H9 (cell line): Measurements from ENCODE around the gene C6orf15. TPM values are rescaled to one million over a fixed set of nuclear protein-coding genes. Genes with fewer than 3 reads are reported as not detected.

Source experiments
- DNase-seq: peaks from one replicate; pipeline ENCODE4 v3.0.0-alpha.2; 2017
- H2AFZ ChIP-seq: one replicate; pipeline ENCODE4 v1.6.1; 2013; ENCODE audit warnings: mild to moderate bottlenecking, low read length, control low read depth, moderate library complexity
- H2AK5ac ChIP-seq: 2 replicates; pipeline ENCODE4 v1.6.1; 2013; ENCODE audit warnings: low read length, control low read depth, mixed read lengths; ENCODE audit not compliant: insufficient read length
- H2BK120ac ChIP-seq: one replicate; pipeline ENCODE4 v1.6.1; 2013; ENCODE audit warnings: low read depth, mild to moderate bottlenecking, low read length, control low read depth, inconsistent platforms; ENCODE audit not compliant: poor library complexity, severe bottlenecking
- H2BK12ac ChIP-seq: 2 replicates; pipeline ENCODE4 v1.6.1; 2013; ENCODE audit warnings: low read length, control low read depth, mixed read lengths, low read depth; ENCODE audit not compliant: insufficient read length
- H2BK15ac ChIP-seq: 2 replicates; pipeline ENCODE4 v1.6.1; 2013; ENCODE audit warnings: low read depth, low read length, control low read depth
- H2BK20ac ChIP-seq: one replicate; pipeline ENCODE4 v1.6.1; 2013; ENCODE audit warnings: low read depth, mild to moderate bottlenecking, low read length, control low read depth, inconsistent platforms; ENCODE audit not compliant: poor library complexity, severe bottlenecking
- H2BK5ac ChIP-seq: 2 replicates; pipeline ENCODE4 v1.6.1; 2013; ENCODE audit warnings: low read length, control low read depth, mixed read lengths; ENCODE audit not compliant: insufficient read length
- H3K14ac ChIP-seq: 2 replicates; pipeline ENCODE4 v1.6.1; 2013; ENCODE audit warnings: low read length, control low read depth; ENCODE audit not compliant: insufficient read depth
- H3K18ac ChIP-seq: 2 replicates; pipeline ENCODE4 v1.6.1; 2013; ENCODE audit warnings: low read depth, mild to moderate bottlenecking, mixed read lengths, low read length, control low read depth; ENCODE audit not compliant: insufficient read length
- H3K23ac ChIP-seq: 2 replicates; pipeline ENCODE4 v1.6.1; 2013; ENCODE audit warnings: low read length, control low read depth, mixed read lengths, low read depth; ENCODE audit not compliant: insufficient read length
- H3K23me2 ChIP-seq: 2 replicates; pipeline ENCODE4 v1.6.1; 2013; ENCODE audit warnings: low read depth, mild to moderate bottlenecking, mixed read lengths, low read length, control low read depth; ENCODE audit not compliant: insufficient read length, poor library complexity, severe bottlenecking
- H3K27ac ChIP-seq: 2 replicates; pipeline ENCODE4 v1.5.1; 2013; ENCODE audit warnings: low read length, control low read depth, mixed read lengths, low read depth; ENCODE audit not compliant: insufficient read length
- H3K27me3 ChIP-seq: 2 replicates; pipeline ENCODE4 v1.6.1; 2013; ENCODE audit warnings: low read length, control low read depth, inconsistent platforms; ENCODE audit not compliant: insufficient read depth
- H3K4ac ChIP-seq: 2 replicates; pipeline ENCODE4 v1.6.1; 2013; ENCODE audit warnings: low read depth, mild to moderate bottlenecking, control low read depth, inconsistent platforms, low read length, moderate library complexity
- H3K4me1 ChIP-seq: 2 replicates; pipeline ENCODE4 v1.6.1; 2013; ENCODE audit warnings: low read length, control low read depth, inconsistent platforms; ENCODE audit not compliant: insufficient read depth
- H3K4me2 ChIP-seq: 2 replicates; pipeline ENCODE4 v1.6.1; 2013; ENCODE audit warnings: low read length, control low read depth, mixed read lengths; ENCODE audit not compliant: insufficient read length, insufficient read depth
- H3K56ac ChIP-seq: 2 replicates; pipeline ENCODE4 v1.6.1; 2013; ENCODE audit warnings: low read depth, mild to moderate bottlenecking, mixed read lengths, low read length, control low read depth; ENCODE audit not compliant: insufficient read length
- H3K79me1 ChIP-seq: 2 replicates; pipeline ENCODE4 v1.6.1; 2013; ENCODE audit warnings: low read depth, mild to moderate bottlenecking, moderate library complexity, low read length, control low read depth, inconsistent platforms; ENCODE audit not compliant: insufficient read depth, poor library complexity, severe bottlenecking
- H3K79me2 ChIP-seq: 2 replicates; pipeline ENCODE4 v1.6.1; 2013; ENCODE audit warnings: low read length, control low read depth, inconsistent platforms; ENCODE audit not compliant: insufficient read depth
- H3K9ac ChIP-seq: 2 replicates; pipeline ENCODE4 v1.6.1; 2013; ENCODE audit warnings: low read length, control low read depth, mixed read lengths; ENCODE audit not compliant: insufficient read length; ENCODE audit errors: extremely low read depth
- H3K9me3 ChIP-seq: one replicate; pipeline ENCODE4 v1.6.1; 2013; ENCODE audit warnings: low read depth, low read length, inconsistent platforms; ENCODE audit not compliant: control insufficient read depth
- H3T11ph ChIP-seq: one replicate; pipeline ENCODE4 v1.6.1; 2013; ENCODE audit warnings: mild to moderate bottlenecking, low read length, control low read depth, inconsistent platforms
- H4K20me1 ChIP-seq: one replicate; pipeline ENCODE4 v1.6.1; 2013; ENCODE audit not compliant: control insufficient read depth, insufficient read length, insufficient read depth
- H4K5ac ChIP-seq: 2 replicates; pipeline ENCODE4 v1.6.1; 2013; ENCODE audit warnings: low read depth, mild to moderate bottlenecking, mixed read lengths, low read length, control low read depth; ENCODE audit not compliant: insufficient read length
- H4K8ac ChIP-seq: replicated peaks from 2 replicates; pipeline ENCODE4 v1.6.1; 2013; ENCODE audit warnings: low read length, control low read depth, mixed read lengths, low read depth; ENCODE audit not compliant: insufficient read length
- H4K91ac ChIP-seq: 2 replicates; pipeline ENCODE4 v1.6.1; 2013; ENCODE audit warnings: low read depth, mild to moderate bottlenecking, moderate library complexity, mixed read lengths, low read length, control low read depth; ENCODE audit not compliant: insufficient read length
- H3K27ac Mint-ChIP-seq, 3 experiments: 2 replicates in 2 of 3; 3 replicates in 1 of 3; pipeline ENCODE4 v1.8.0; 2020 to 2021; ENCODE audit warnings: mixed read lengths in 3 of 3, mild to moderate bottlenecking in 1 of 3, moderate library complexity in 1 of 3
- H3K27me3 Mint-ChIP-seq: 2 replicates; pipeline ENCODE4 v1.8.0; 2021; ENCODE audit warnings: low read depth, mild to moderate bottlenecking, moderate library complexity, mixed read lengths
- H3K36me3 Mint-ChIP-seq, 3 experiments: 2 replicates in 2 of 3; 3 replicates in 1 of 3; pipeline ENCODE4 v1.8.0; 2020 to 2021; ENCODE audit warnings: low read depth in 3 of 3, mixed read lengths in 3 of 3; ENCODE audit not compliant: insufficient read depth in 1 of 3
- H3K4me1 Mint-ChIP-seq, 2 experiments: 2 replicates each; pipeline ENCODE4 v1.8.0; 2020; ENCODE audit warnings: mixed read lengths in 2 of 2
- H3K4me3 Mint-ChIP-seq, 2 experiments: 2 replicates in 1 of 2; 3 replicates in 1 of 2; pipeline ENCODE4 v1.8.0; 2020 to 2021; ENCODE audit warnings: mild to moderate bottlenecking in 2 of 2, mixed read lengths in 2 of 2, moderate library complexity in 1 of 2
- H3K9me3 Mint-ChIP-seq, 2 experiments: 2 replicates in 1 of 2; 3 replicates in 1 of 2; pipeline ENCODE4 v1.8.0; 2020; ENCODE audit warnings: mild to moderate bottlenecking in 2 of 2, mixed read lengths in 2 of 2, moderate library complexity in 1 of 2
- whole genome bisulfite sequencing: extraction: QIAGEN DNeasy Blood & Tissue Kit; methylation state at CpG from one replicate; pipeline ENCODE4 v1.1.7; 2013; ENCODE audit warnings: missing lambda C conversion rate, low lambda C conversion rate, mixed read lengths; ENCODE audit not compliant: insufficient read length; ENCODE audit errors: extremely low coverage; 5-methylcytosine and 5-hydroxymethylcytosine counted together
- total RNA-seq: library from RNA; stranded (reverse); gene quantifications from 2 replicates; pipeline ENCODE4 v1.2.1, GENCODE V29; 2021
- TF ChIP-seq, protein P1 (sequence below): fragments of 200-600 bp; sonication (generic); conservative IDR thresholded peaks from 3 replicates; pipeline ENCODE4 v1.8.0; 2021; ENCODE audit warnings: antibody characterized with exemption, mild to moderate bottlenecking

The C6orf15 gene
- total RNA-seq, 1 experiment from 2014 or later, result not detected

DNA sequence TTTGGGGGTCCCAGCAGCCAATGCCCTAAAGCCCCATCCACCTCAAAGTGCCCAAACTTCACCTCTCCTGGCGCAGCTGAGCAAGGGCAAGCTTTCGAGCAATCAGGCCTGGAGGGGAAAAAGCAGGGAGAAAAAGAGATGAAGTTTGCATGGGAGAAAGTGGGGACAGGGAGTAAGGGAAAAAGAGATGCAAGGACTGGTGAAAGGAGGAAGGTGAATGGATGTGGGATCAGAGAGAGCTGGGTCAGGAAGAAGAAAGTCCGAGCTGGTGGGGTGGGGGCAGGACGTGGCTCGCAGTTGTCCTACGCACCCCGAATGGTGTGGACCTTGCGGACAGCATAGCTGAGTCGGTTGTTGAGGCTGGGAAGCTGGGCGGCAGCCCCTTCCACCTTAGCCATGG is 33.0 kb upstream of the C6orf15 start:
- H2BK15ac ChIP-seq, result no peak overlapping the region
- whole genome bisulfite sequencing, result no CpG with 5 or more reads among the region's 10 CpGs
- no peaks in the 10 kb centered on the region for H3K4me1 ChIP-seq
- no peaks in the 10 kb centered on the region for H3K27me3 ChIP-seq
- H3K79me1 ChIP-seq, result no peaks in the 10 kb centered on the region
- no peaks in the 10 kb centered on the region for H3K9me3 Mint-ChIP-seq
- H3K9me3 ChIP-seq, result no peaks in the 10 kb centered on the region
- no peak overlapping the region for H3T11ph ChIP-seq
- no peak overlapping the region for H2BK120ac ChIP-seq
- H4K8ac ChIP-seq, result no peak overlapping the region
- peaks cover 20 to 21% of the 10 kb centered on the region in 2 experiments for H3K4me1 Mint-ChIP-seq
- H4K91ac ChIP-seq, result no peak overlapping the region
- H4K20me1 ChIP-seq, result no peaks in the 10 kb centered on the region
- no peak overlapping the region for H3K18ac ChIP-seq
- no peak overlapping the region for H2BK5ac ChIP-seq
- H2BK12ac ChIP-seq, result no peak overlapping the region
- peaks cover 27 to 66% (median 64%) of the 10 kb centered on the region in 3 experiments; a peak in 6 of 7 replicates for H3K36me3 Mint-ChIP-seq
- H3K4ac ChIP-seq, result no peak overlapping the region
- peak overlapping the region in 1 of 3 experiments; percentile 73; a peak in 1 of 7 replicates for H3K27ac Mint-ChIP-seq
- H4K5ac ChIP-seq, result no peak overlapping the region
- no peak overlapping the region for H2BK20ac ChIP-seq
- no peak overlapping the region for H3K27ac ChIP-seq
- no peak overlapping the region for H3K23ac ChIP-seq
- no peak overlapping the region for H3K9ac ChIP-seq
- no peak overlapping the region for H2AFZ ChIP-seq
- H3K23me2 ChIP-seq, result no peaks in the 10 kb centered on the region
- no peak for DNase-seq
- H2AK5ac ChIP-seq, result no peak overlapping the region
- no peaks in the 10 kb centered on the region for H3K79me2 ChIP-seq
- no peak overlapping the region for H3K4me3 Mint-ChIP-seq
- H3K4me2 ChIP-seq, result no peak overlapping the region
- no peak overlapping the region for H3K14ac ChIP-seq
- TF ChIP-seq, protein P1, sequence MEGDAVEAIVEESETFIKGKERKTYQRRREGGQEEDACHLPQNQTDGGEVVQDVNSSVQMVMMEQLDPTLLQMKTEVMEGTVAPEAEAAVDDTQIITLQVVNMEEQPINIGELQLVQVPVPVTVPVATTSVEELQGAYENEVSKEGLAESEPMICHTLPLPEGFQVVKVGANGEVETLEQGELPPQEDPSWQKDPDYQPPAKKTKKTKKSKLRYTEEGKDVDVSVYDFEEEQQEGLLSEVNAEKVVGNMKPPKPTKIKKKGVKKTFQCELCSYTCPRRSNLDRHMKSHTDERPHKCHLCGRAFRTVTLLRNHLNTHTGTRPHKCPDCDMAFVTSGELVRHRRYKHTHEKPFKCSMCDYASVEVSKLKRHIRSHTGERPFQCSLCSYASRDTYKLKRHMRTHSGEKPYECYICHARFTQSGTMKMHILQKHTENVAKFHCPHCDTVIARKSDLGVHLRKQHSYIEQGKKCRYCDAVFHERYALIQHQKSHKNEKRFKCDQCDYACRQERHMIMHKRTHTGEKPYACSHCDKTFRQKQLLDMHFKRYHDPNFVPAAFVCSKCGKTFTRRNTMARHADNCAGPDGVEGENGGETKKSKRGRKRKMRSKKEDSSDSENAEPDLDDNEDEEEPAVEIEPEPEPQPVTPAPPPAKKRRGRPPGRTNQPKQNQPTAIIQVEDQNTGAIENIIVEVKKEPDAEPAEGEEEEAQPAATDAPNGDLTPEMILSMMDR, result no peak
- H3K27me3 Mint-ChIP-seq, result no peaks in the 10 kb centered on the region
- H3K56ac ChIP-seq, result no peak overlapping the region
